Brain microvascular endothelial cell (primary cell): ENCODE data around the gene MIER1.

Source experiments
- DNase-seq: peaks from one replicate; pipeline ENCODE4 v3.0.0-alpha.2; 2020
- H3K27ac ChIP-seq: fragments of 250-450 bp; sonication (Bioruptor Pico); 2 replicates; pipeline ENCODE4 v1.5.1; 2020; ENCODE audit warnings: mild to moderate bottlenecking, moderate library complexity
- H3K27me3 ChIP-seq: fragments of 250-450 bp; sonication (Bioruptor Pico); replicated peaks from 2 replicates; pipeline ENCODE4 v1.5.1; 2020; ENCODE audit warnings: mild to moderate bottlenecking
- H3K36me3 ChIP-seq: fragments of 250-450 bp; sonication (Bioruptor Pico); replicated peaks from 2 replicates; pipeline ENCODE4 v1.5.1; 2020; ENCODE audit warnings: mild to moderate bottlenecking
- H3K4me3 ChIP-seq: 2 replicates; pipeline ENCODE4 v1.5.1; 2011; ENCODE audit warnings: low read depth, mild to moderate bottlenecking, control low read depth, low read length, moderate library complexity
- CTCF ChIP-seq: IDR thresholded peaks from 2 replicates; pipeline ENCODE4 v1.5.1; 2011; ENCODE audit warnings: low read depth, mild to moderate bottlenecking, moderate library complexity, low read length, control low read depth, inconsistent platforms; ENCODE audit errors: missing control alignments
- in situ Hi-C: cut with HindIII; loops from 2 replicates; pipeline ENCODE4 v1.10.0; 2017; ENCODE audit warnings: low sequenced_read_pairs, low pct_ligation_motif_present

The MIER1 gene

GRCh38 chr1:67031859-67032247 is 107.1 kb downstream of the MIER1 start:
- TF ChIP-seq CTCF: no peak

More at GRCh38 chr1:67031859-67032247, 107.1 kb downstream of the MIER1 start:
- H3K4me3 ChIP-seq: no peak overlapping the region
- no peak overlapping the region for H3K27ac ChIP-seq
- DNase-seq: no peak
- no peaks in the 10 kb centered on the region for H3K27me3 ChIP-seq
- peaks cover 2% of the 10 kb centered on the region for H3K36me3 ChIP-seq
- in situ Hi-C loops: no loop called here
